Testis (tissue), 2 donors: ENCODE measurements around the gene VPS18.

Experiments
- POLR2A ChIP-seq: fragments of 450-650 bp; IDR thresholded peaks from one replicate; pipeline ENCODE4 v1.6.1; 2017; ENCODE audit warnings: antibody characterized with exemption, mild to moderate bottlenecking, moderate library complexity
- TF ChIP-seq, protein P1 (sequence below), 3 experiments: fragments of 450-650 bp in 2 of 3; fragments of 200-600 bp in 1 of 3; sonication (generic) in 1 of 3; IDR thresholded peaks; one replicate each; pipeline ENCODE4 v1.5.1; 2016 to 2019; ENCODE audit warnings: antibody characterized with exemption in 3 of 3, mild to moderate bottlenecking in 2 of 3, moderate library complexity in 1 of 3

DNA sequence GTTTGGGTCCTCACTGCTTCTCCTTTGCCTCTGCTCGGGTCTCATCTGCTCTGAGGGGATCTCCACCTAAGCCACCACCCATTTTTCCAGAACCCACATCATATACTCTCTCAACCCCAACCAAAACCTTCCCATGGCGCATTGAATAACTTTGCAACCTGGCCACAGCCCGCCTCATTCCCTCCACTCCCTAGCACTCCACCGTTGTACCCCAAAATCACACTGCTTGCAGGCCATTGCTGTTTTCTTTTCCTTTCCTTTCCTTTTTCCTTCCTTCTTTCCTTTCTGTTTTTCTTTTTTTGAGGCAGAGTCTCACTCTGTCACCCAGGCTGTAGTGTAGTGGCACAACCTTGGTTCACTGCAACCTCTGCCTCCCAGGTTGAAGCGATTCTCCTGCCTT lies 3.1 kb upstream of the VPS18 start:
- TF ChIP-seq POLR2A = no peak
- TF ChIP-seq, protein P1, sequence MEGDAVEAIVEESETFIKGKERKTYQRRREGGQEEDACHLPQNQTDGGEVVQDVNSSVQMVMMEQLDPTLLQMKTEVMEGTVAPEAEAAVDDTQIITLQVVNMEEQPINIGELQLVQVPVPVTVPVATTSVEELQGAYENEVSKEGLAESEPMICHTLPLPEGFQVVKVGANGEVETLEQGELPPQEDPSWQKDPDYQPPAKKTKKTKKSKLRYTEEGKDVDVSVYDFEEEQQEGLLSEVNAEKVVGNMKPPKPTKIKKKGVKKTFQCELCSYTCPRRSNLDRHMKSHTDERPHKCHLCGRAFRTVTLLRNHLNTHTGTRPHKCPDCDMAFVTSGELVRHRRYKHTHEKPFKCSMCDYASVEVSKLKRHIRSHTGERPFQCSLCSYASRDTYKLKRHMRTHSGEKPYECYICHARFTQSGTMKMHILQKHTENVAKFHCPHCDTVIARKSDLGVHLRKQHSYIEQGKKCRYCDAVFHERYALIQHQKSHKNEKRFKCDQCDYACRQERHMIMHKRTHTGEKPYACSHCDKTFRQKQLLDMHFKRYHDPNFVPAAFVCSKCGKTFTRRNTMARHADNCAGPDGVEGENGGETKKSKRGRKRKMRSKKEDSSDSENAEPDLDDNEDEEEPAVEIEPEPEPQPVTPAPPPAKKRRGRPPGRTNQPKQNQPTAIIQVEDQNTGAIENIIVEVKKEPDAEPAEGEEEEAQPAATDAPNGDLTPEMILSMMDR (IDR thresholded peaks at IDR 0.05) = no peak
